Astrocyte of the spinal cord (primary cell): ENCODE data around the gene ACVR1.

ENCODE experiments used
- DNase-seq: peaks from one replicate; pipeline ENCODE4 v3.0.0; 2011; ENCODE audit warnings: low read depth, low spot score
- H3K4me3 ChIP-seq: 2 replicates; pipeline ENCODE4 v1.5.1; 2011; ENCODE audit warnings: low read depth, mild to moderate bottlenecking, low read length, moderate library complexity
- CTCF ChIP-seq: IDR thresholded peaks from 2 replicates; pipeline ENCODE4 v1.5.1; 2012; ENCODE audit warnings: low read depth, mild to moderate bottlenecking, low read length, inconsistent platforms
- in situ Hi-C: cut with HindIII; loops from 2 replicates; pipeline ENCODE4 v1.10.0; 2017; ENCODE audit warnings: low sequenced_read_pairs

ACVR1 gene

GRCh38 chr2:157788201-157788600 lies 87.9 kb downstream of the ACVR1 start:
- no peak for TF ChIP-seq CTCF
- DNase-seq: no peak
- in situ Hi-C loops: loop anchor here (5.0 kb wide), 1 partner anchor 89 kb away; the partner anchor contains the start of gene ACVR1
- no peak overlapping the region for H3K4me3 ChIP-seq

- no peak overlapping the region for H3K4me3 ChIP-seq
- no peak for DNase-seq
- in situ Hi-C loops: loop anchor here (5.0 kb wide), 1 partner anchor 90 kb away; the partner anchor contains the start of gene ACVR1
- TF ChIP-seq CTCF: no peak
These were observed 88.7 kb downstream of the ACVR1 start for GRCh38 chr2:157787364-157787938.

DNA sequence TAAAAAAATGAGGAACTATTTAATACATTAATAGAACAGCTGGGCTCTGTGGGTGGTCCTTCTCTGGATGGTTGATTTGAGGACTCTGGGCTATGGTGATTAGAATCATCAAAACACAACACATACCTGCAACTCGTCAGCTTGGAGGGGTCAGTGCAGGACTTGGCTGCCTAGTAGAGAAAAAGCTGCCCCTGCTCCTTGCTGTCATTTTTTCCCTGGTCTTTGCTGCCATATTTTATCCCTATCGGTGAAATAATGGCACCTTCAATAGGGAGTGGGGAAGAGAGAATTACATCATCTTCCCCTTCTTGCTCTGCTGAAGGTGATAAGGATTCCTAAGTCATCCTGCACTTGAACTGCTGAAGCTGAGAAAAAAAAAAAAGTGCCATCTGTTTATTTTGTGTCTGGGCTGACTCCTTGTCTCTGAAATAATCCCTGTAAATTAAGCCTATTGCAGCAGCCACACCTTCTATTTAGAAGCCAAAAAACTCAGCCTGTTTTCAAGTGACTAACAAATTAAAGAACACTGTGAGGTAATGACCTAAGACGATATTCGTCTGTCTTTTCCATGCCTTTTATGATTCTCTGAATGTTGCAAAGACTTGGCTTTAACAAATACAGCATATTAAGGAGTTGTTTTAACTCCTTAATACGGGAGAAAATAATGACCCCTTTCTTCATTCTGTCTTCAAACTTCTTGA lies 89.3 kb downstream of the ACVR1 start:
- in situ Hi-C loops: loop anchor here (5.0 kb wide), 1 partner anchor 90 kb away; the partner anchor contains the start of gene ACVR1
- DNase-seq: no peak
- no peak overlapping the region for H3K4me3 ChIP-seq
- no peak for TF ChIP-seq CTCF

DNA sequence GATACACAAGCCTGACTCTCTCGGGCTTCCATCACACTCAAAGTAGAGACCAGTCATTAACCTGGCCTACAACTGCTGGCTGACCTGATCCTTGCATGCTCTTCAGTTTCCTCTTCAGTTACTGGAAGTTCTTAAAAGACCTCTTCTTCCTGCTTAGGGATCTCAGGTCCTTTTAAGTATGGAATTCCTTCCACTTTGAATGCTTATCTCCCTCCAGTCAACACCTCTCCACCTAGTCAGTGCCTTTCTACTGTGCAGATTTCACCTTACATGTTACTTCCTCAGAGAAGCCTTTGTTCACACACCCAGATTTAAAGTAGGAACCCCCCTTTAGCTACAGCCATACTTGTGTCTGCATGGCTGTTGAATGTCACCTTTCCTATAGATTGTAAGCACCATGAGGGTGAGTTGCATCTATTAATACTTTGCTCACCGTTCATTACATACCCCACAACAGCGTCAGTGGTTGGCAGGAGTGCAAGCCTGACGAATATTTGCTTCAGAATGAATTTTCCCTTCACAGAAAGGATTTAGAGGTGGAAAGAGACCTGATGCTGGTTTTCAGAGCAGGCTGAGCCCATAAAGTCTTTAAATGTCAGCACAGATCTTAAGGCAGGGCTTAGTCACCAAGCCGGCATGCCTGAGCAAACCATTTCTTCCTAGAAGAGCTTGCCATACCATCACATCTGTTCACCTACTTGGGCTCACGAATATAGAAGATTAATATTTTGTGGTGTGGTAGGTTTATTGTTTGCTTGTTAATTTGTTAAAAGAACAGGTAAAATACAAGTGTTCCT lies 90.1 kb downstream of the ACVR1 start:
- no peak for TF ChIP-seq CTCF
- in situ Hi-C loops: loop anchor here (5.0 kb wide), 1 partner anchor 91 kb away; the partner anchor contains the start of gene ACVR1
- H3K4me3 ChIP-seq: no peak overlapping the region
- DNase-seq: peak; percentile 39

- in situ Hi-C loops: loop anchor here (5.0 kb wide), 1 partner anchor 92 kb away; the partner anchor contains the start of gene ACVR1
- H3K4me3 ChIP-seq: no peak overlapping the region
- DNase-seq: no peak
- no peak for TF ChIP-seq CTCF
These were observed 90.9 kb downstream of the ACVR1 start for GRCh38 chr2:157785200-157785599.

- H3K4me3 ChIP-seq: no peak overlapping the region
- in situ Hi-C loops: loop anchor here (5.0 kb wide), 1 partner anchor 93 kb away; the partner anchor contains the start of gene ACVR1
- no peak for DNase-seq
- no peak for TF ChIP-seq CTCF
These were observed 91.3 kb downstream of the ACVR1 start for GRCh38 chr2:157784823-157785175.
